ENCODE data around the gene DPYSL3.

DPYSL3 gene

DNA sequence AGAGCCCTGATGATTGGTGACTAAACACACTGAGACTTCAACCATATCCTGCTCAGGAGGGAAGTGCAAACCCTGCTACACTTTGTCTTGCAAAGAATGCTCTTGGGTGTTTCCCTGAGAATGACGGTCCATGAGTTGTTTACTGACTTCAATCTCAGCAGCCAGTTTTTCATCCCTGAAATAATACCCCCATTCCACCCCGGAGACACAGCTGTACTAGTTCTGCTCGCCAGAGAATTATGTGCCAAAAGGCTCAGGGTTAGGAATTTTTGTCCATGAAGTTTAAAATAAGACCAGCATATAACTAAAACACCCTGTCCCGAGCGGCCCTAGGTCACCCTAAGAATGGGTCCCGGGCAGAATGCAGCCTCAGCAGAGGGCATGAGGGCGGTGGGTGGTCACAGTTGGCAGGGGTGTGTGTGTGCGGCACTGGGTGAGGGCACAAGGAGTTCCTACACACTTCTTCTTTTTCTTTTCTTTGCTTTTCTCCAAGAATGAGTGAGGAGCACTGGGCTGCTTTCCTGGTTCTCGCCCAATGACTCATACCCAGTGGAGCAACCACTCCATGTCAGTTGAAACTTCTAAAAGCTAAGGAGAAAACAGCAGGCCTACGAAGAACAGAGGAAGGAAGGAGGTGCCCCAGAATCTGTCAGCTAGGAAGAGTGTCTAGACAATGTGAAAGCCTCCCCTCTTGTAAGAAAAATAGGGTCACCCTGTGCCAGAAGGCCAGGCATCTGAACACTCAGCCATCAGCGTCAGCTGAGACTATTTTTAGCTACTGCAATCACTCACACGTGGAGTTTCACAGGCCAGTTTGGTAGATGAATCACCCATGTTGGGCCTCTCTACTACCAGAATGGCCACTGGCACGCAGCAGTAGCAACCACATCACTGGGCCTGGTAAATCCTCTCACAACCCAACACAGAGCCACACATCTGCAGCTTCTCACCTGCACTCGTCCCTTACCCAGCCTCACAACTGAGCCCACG is 105.9 kb downstream of the DPYSL3 start:
- H3K4me3 ChIP-seq (replicated peaks; ENCODE audit: insufficient read depth, low read length), result no peak overlapping the region
- H3K27ac ChIP-seq (replicated peaks), result peak overlapping the region; percentile 41
- H3K27me3 ChIP-seq (ENCODE audit: insufficient read depth, poor library complexity, severe bottlenecking), result no peaks in the 10 kb centered on the region
- peak; percentile 56 to 60 for DNase-seq (ENCODE audit: low read depth in 1 of 2, low spot score in 1 of 2)
- TF ChIP-seq SPI1 (IDR thresholded peaks at IDR 0.05; ENCODE audit: borderline replicate concordance, low read depth) (peak; percentile 39), POLR2AphosphoS5 (IDR thresholded peaks at IDR 0.05; ENCODE audit: low read depth) (no peak)

DNA sequence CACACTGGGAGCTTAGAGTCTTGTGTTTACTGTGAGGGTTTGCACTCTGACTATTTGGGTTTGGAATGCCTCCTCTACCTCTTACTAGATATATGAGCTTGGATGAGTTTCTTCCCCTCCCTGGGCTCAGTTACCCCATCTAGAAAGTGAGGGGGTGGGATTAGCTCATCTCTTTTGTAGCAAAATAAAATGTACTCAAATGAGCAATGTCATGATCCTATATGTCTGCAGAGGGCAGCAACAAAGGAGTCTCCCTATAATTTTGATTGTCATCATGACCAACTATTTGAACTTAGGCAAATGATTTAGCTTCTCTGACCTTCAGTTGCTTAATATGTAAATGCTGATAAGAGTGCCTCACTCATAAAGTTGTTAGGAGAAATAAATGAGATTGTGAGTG is 109.0 kb downstream of the DPYSL3 start:
- TF ChIP-seq, protein P1, sequence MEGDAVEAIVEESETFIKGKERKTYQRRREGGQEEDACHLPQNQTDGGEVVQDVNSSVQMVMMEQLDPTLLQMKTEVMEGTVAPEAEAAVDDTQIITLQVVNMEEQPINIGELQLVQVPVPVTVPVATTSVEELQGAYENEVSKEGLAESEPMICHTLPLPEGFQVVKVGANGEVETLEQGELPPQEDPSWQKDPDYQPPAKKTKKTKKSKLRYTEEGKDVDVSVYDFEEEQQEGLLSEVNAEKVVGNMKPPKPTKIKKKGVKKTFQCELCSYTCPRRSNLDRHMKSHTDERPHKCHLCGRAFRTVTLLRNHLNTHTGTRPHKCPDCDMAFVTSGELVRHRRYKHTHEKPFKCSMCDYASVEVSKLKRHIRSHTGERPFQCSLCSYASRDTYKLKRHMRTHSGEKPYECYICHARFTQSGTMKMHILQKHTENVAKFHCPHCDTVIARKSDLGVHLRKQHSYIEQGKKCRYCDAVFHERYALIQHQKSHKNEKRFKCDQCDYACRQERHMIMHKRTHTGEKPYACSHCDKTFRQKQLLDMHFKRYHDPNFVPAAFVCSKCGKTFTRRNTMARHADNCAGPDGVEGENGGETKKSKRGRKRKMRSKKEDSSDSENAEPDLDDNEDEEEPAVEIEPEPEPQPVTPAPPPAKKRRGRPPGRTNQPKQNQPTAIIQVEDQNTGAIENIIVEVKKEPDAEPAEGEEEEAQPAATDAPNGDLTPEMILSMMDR (IDR thresholded peaks at IDR 0.05; ENCODE audit: insufficient read depth, low read length), result no peak
- TF ChIP-seq SPI1 (IDR thresholded peaks at IDR 0.05; ENCODE audit: borderline replicate concordance, low read depth), result no peak
- TF ChIP-seq POLR2AphosphoS5 (IDR thresholded peaks at IDR 0.05; ENCODE audit: low read depth), result no peak
- H3K4me3 ChIP-seq (replicated peaks; ENCODE audit: insufficient read depth, low read length), result no peak overlapping the region
- DNase-seq (ENCODE audit: low read depth in 1 of 2, low spot score in 1 of 2), result no peak
- no peaks in the 10 kb centered on the region for H3K27me3 ChIP-seq (ENCODE audit: insufficient read depth, poor library complexity, severe bottlenecking)
- H3K27ac ChIP-seq (replicated peaks), result no peak overlapping the region

DNA sequence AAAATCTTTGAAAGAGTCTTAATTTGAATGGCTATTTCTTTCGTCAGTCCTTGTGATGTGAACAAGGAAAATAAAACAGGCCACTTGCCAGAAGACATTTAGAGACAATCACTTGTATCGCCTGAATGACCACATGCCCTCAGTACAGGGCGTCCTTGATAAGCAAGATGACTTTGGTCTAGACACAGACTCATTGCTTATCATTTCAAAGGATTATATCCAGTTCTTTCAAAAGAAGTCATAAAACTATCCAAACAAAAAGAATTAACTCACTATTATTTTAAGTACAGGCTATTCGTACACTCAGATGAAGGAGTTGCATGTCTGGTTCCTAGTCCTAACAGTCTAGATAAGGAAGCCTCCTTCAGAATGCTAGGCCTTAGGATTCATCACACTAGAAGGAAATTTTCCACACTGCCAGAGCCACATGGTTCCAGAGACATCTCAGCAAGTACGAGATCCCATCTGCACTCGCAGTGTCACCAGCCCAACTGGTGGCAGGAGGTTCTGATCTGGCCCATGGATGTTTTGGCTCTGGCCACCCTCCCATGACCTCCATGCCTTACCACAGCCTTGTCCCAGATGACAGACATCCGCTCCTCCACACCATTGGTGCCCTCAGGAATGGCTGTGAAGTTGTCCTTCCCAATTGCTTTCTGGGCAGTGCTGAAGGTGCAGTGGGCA is 109.6 kb downstream of the DPYSL3 start:
- no peak for DNase-seq (ENCODE audit: low read depth in 1 of 2, low spot score in 1 of 2)

GRCh38 chr5:147398860-147399259 is 111.0 kb downstream of the DPYSL3 start:
- TF ChIP-seq SPI1 (IDR thresholded peaks at IDR 0.05; ENCODE audit: borderline replicate concordance, low read depth) (no peak), REST (IDR thresholded peaks at IDR 0.05; ENCODE audit: insufficient replicate concordance, low read depth) (no peak)
- TF ChIP-seq, protein P1 (IDR thresholded peaks at IDR 0.05; ENCODE audit: insufficient read depth, low read length), result no peak
- Histone ChIP-seq H3K4me3 (replicated peaks; ENCODE audit: insufficient read depth, low read length) (no peak overlapping the region), H3K27ac (replicated peaks) (no peak overlapping the region), H3K27me3 (ENCODE audit: insufficient read depth, poor library complexity, severe bottlenecking) (no peaks in the 10 kb centered on the region)
- DNase-seq (ENCODE audit: low read depth in 1 of 2, low spot score in 1 of 2), result no peak

More for the DNA sequence above, 109.6 kb downstream of the DPYSL3 start:
- Histone ChIP-seq H3K27me3 (ENCODE audit: insufficient read depth, poor library complexity, severe bottlenecking) (no peaks in the 10 kb centered on the region), H3K27ac (replicated peaks) (no peak overlapping the region), H3K4me3 (replicated peaks; ENCODE audit: insufficient read depth, low read length) (no peak overlapping the region)
- no peak for TF ChIP-seq SPI1 (IDR thresholded peaks at IDR 0.05; ENCODE audit: borderline replicate concordance, low read depth)
- TF ChIP-seq GABPA (IDR thresholded peaks at IDR 0.05; ENCODE audit: low read depth), result no peak
- TF ChIP-seq, protein P1 (IDR thresholded peaks at IDR 0.05; ENCODE audit: insufficient read depth, low read length), result no peak
- no peak for TF ChIP-seq POLR2AphosphoS5 (IDR thresholded peaks at IDR 0.05; ENCODE audit: low read depth)
- no peak for TF ChIP-seq REST (IDR thresholded peaks at IDR 0.05; ENCODE audit: insufficient replicate concordance, low read depth)
